ENCODE measurements around the gene ADGRD1.

DNA sequence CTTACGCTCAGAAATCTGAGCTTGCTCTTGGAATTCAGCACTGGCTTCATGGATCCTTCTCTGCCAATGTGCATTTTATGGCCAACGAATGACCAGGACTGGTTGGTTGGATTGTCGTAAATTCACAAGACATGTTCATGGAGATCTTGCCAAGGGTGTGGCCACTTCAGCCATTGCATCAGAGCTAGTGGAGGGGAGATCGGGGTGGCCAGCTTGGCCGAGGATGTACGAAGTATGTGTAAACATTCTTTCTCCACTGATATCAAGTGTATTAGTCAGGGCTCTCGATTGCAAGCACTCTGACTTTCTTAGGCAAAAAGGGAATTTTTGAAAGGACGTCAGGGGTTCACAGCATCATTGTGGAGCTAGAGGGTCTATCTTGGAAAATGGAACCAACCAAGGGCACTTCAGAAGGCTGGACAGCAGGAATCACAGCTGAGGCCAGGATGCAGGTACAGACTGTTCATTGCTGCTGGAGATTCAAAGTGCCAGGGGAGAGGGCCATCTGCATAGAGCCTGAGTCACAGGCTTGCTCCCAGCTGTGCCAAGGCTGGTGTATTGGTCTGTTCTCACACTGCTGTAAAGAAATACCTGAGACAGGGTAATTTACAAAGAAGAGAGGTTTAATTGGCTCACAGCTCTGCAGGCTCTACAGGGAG is 32.9 kb upstream of the ADGRD1 start:
- TF ChIP-seq GATA2 (IDR thresholded peaks at IDR 0.05; ENCODE audit: low read depth, low read length) (no peak), GATA3 (IDR thresholded peaks at IDR 0.05; ENCODE audit: low read depth, low read length) (no peak)

Measured in SH-SY5Y (cell line).